ENCODE measurements around the gene TMEM25. TPM values are rescaled to one million over a fixed set of nuclear protein-coding genes. Genes with fewer than 3 reads are reported as not detected.

The TMEM25 gene
- total and polyA plus RNA-seq, 2 donors (not counting 3 experiments of a cell fraction or from before 2014, with no cell fraction given), result 18.9 to 34.6 TPM

DNA sequence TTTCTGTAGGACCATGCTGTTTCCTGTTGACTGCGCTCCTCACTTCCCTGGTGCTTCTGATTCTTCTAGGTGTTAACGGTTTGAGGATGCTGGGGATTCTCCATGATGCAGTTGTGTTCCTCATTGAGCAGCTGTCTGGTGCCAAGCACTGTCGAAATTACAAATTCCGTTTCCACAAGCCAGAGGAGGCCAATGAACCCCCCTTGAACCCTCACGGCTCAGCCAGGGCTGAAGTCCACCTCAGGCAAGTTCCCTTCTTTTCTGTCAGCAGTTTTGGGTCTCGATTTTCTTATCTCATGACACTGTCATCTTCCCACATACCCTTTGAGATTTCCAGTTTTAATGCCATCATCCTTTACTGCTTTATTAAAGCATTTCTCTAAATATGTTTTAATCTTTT, 11.4 kb upstream of the TMEM25 start:
- no peaks in the 10 kb centered on the region for H3K9me1 ChIP-seq (replicated peaks; ENCODE audit: control insufficient read depth, extremely low read depth, insufficient read depth, low read length)
- TF ChIP-seq POLR2AphosphoS5 (IDR thresholded peaks at IDR 0.05; ENCODE audit: insufficient read depth, low read depth, low read length), result no peak
- no peak for TF ChIP-seq JUN (IDR thresholded peaks at IDR 0.05; ENCODE audit: borderline replicate concordance, insufficient read depth, insufficient read length, low read depth)
- DNase-seq (ENCODE audit: low read depth, low spot score), result no peak
- dilution Hi-C loops (cut with MboI; ENCODE audit: extremely low pct_ligation_motif_present, low sequenced_read_pairs) (no loop called here), intact Hi-C loops (cut with micrococcal nuclease) (loop anchor here (10.0 kb wide), 1 partner anchor 45 kb away; the partner anchor contains the start of gene IFT46)
- no peak for FAIRE-seq
- H3K27me3 ChIP-seq (ENCODE audit: control insufficient read depth in 2 of 2, insufficient read depth in 2 of 2, low read length in 2 of 2), result no peaks in the 10 kb centered on the region
- H3K9ac ChIP-seq (replicated peaks; ENCODE audit: extremely low read depth, insufficient read depth, low read length), result no peak overlapping the region
- BruUV-seq (replicated peaks), result no TSS peak
- H3K4me3 ChIP-seq (replicated peaks in 1 of 3; ENCODE audit: insufficient read depth in 1 of 3, low read depth in 1 of 3, low read length in 3 of 3), result no peak overlapping the region
- H3K27ac ChIP-seq (ENCODE audit: insufficient read depth, low read depth, low read length), result no peak overlapping the region
- H4K20me1 ChIP-seq (replicated peaks; ENCODE audit: control insufficient read depth, extremely low read depth, insufficient read depth, low read length), result no peaks in the 10 kb centered on the region
- H3K9me3 ChIP-seq (replicated peaks; ENCODE audit: control insufficient read depth, insufficient read depth, low read length), result no peaks in the 10 kb centered on the region
- no peaks in the 10 kb centered on the region for H3K4me1 ChIP-seq (ENCODE audit: control insufficient read depth, extremely low read depth, insufficient read depth, low read length)
- ChIA-PET CTCF (interaction anchor here (0.6 kb wide), 1 partner anchor 243 kb away, joined by 3 read pairs; no protein-coding TSS in a partner anchor), POLR2A (no interaction called here)
- H3K4me2 ChIP-seq (ENCODE audit: insufficient read depth, low read length), result no peak overlapping the region
- peaks cover 40% of the 10 kb centered on the region in 2 experiments for H3K36me3 ChIP-seq (ENCODE audit: control insufficient read depth in 2 of 2, extremely low read depth in 1 of 2, insufficient read depth in 2 of 2, low read length in 2 of 2)
- H2AFZ ChIP-seq (ENCODE audit: low read depth, low read length), result no peak overlapping the region
- H3K79me2 ChIP-seq (ENCODE audit: control insufficient read depth, insufficient read depth, low read length), result no peaks in the 10 kb centered on the region

DNA sequence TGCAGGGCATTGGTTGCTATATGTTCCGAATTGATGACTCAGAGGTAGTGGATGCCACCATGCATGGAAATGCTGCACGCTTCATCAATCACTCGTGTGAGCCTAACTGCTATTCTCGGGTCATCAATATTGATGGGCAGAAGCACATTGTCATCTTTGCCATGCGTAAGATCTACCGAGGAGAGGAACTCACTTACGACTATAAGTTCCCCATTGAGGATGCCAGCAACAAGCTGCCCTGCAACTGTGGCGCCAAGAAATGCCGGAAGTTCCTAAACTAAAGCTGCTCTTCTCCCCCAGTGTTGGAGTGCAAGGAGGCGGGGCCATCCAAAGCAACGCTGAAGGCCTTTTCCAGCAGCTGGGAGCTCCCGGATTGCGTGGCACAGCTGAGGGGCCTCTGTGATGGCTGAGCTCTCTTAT, 9.1 kb upstream of the TMEM25 start:
- no peaks in the 10 kb centered on the region for H3K4me1 ChIP-seq (ENCODE audit: control insufficient read depth, extremely low read depth, insufficient read depth, low read length)
- H3K27ac ChIP-seq (ENCODE audit: insufficient read depth, low read depth, low read length), result no peak overlapping the region
- peaks cover 28 to 38% of the 10 kb centered on the region in 2 experiments for H3K36me3 ChIP-seq (ENCODE audit: control insufficient read depth in 2 of 2, extremely low read depth in 1 of 2, insufficient read depth in 2 of 2, low read length in 2 of 2)
- TF ChIP-seq, protein P1, sequence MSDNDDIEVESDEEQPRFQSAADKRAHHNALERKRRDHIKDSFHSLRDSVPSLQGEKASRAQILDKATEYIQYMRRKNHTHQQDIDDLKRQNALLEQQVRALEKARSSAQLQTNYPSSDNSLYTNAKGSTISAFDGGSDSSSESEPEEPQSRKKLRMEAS (IDR thresholded peaks at IDR 0.05; ENCODE audit: insufficient read depth, insufficient read length), result no peak
- ChIA-PET POLR2A (interaction anchor here (0.5 to 0.6 kb wide), 2 partner anchors 50 to 71 kb away, joined by 3 to 4 read pairs; partner anchors contain the start of gene ARCN1), CTCF (no interaction called here)
- intact Hi-C loops (cut with micrococcal nuclease) (no loop called here), dilution Hi-C loops (cut with MboI; ENCODE audit: extremely low pct_ligation_motif_present, low sequenced_read_pairs) (no loop called here)
- DNase-seq (ENCODE audit: low read depth, low spot score) (no peak), FAIRE-seq (no peak)
- no peaks in the 10 kb centered on the region for H3K27me3 ChIP-seq (ENCODE audit: control insufficient read depth in 2 of 2, insufficient read depth in 2 of 2, low read length in 2 of 2)
- no peak overlapping the region for H3K9ac ChIP-seq (replicated peaks; ENCODE audit: extremely low read depth, insufficient read depth, low read length)
- H3K9me1 ChIP-seq (replicated peaks; ENCODE audit: control insufficient read depth, extremely low read depth, insufficient read depth, low read length), result no peaks in the 10 kb centered on the region
- H3K4me3 ChIP-seq (replicated peaks in 1 of 3; ENCODE audit: insufficient read depth in 1 of 3, low read depth in 1 of 3, low read length in 3 of 3), result no peak overlapping the region
- H3K9me3 ChIP-seq (replicated peaks; ENCODE audit: control insufficient read depth, insufficient read depth, low read length), result no peaks in the 10 kb centered on the region
- no peaks in the 10 kb centered on the region for H3K79me2 ChIP-seq (ENCODE audit: control insufficient read depth, insufficient read depth, low read length)
- H3K4me2 ChIP-seq (ENCODE audit: insufficient read depth, low read length), result no peak overlapping the region
- BruUV-seq (replicated peaks), result no TSS peak
- H4K20me1 ChIP-seq (replicated peaks; ENCODE audit: control insufficient read depth, extremely low read depth, insufficient read depth, low read length), result no peaks in the 10 kb centered on the region
- H2AFZ ChIP-seq (ENCODE audit: low read depth, low read length), result no peak overlapping the region

Data from endothelial cell of umbilical vein (primary cell).